Rectal smooth muscle tissue (tissue), 1 donor: ENCODE measurements around the gene MOB3A.

Source experiments
- H3K27ac ChIP-seq: one replicate; pipeline ENCODE4 v1.7.0; 2013; ENCODE audit warnings: low read depth, low read length, inconsistent platforms
- H3K27me3 ChIP-seq: one replicate; pipeline ENCODE4 v1.7.0; 2013; ENCODE audit warnings: low read length; ENCODE audit not compliant: control insufficient read depth, insufficient read depth
- H3K36me3 ChIP-seq: one replicate; pipeline ENCODE4 v1.7.0; 2013; ENCODE audit warnings: low read length; ENCODE audit not compliant: control insufficient read depth, insufficient read depth
- H3K4me1 ChIP-seq: one replicate; pipeline ENCODE4 v1.7.0; 2013; ENCODE audit warnings: low read length; ENCODE audit not compliant: control insufficient read depth, insufficient read depth
- H3K4me3 ChIP-seq: one replicate; pipeline ENCODE4 v1.7.0; 2013; ENCODE audit warnings: low read length
- H3K9ac ChIP-seq: one replicate; pipeline ENCODE4 v1.7.0; 2013; ENCODE audit warnings: low read length

The MOB3A gene

DNA sequence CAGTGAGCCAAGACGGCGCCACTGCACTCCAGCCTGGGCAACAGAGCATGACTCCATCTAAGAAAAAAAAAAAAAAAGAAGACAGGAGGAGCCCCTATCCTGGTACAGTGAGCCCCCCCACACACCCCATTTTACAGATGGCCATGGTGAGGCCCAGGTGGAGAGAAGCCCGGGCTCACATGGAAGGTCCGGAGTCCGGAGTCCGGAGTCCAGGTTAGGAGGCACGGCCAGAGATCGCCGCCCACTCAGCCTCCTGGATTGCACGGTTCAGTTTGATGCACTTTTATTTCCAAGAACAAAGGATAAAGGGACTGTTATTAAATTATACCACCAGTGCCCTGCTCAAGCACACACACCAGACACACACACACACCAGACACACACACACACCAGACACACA lies 69.4 kb downstream of the MOB3A start:
- Histone ChIP-seq H3K36me3 (no peaks in the 10 kb centered on the region), H3K4me1 (peaks cover 1% of the 10 kb centered on the region), H3K9ac (no peak overlapping the region), H3K27me3 (no peaks in the 10 kb centered on the region), H3K27ac (no peak overlapping the region), H3K4me3 (no peak overlapping the region)

GRCh38 chr19:2022289-2022688 lies 73.8 kb downstream of the MOB3A start:
- Histone ChIP-seq H3K27me3 (no peaks in the 10 kb centered on the region), H3K4me3 (no peak overlapping the region), H3K27ac (no peak overlapping the region), H3K36me3 (no peaks in the 10 kb centered on the region), H3K9ac (no peak overlapping the region), H3K4me1 (no peaks in the 10 kb centered on the region)

DNA sequence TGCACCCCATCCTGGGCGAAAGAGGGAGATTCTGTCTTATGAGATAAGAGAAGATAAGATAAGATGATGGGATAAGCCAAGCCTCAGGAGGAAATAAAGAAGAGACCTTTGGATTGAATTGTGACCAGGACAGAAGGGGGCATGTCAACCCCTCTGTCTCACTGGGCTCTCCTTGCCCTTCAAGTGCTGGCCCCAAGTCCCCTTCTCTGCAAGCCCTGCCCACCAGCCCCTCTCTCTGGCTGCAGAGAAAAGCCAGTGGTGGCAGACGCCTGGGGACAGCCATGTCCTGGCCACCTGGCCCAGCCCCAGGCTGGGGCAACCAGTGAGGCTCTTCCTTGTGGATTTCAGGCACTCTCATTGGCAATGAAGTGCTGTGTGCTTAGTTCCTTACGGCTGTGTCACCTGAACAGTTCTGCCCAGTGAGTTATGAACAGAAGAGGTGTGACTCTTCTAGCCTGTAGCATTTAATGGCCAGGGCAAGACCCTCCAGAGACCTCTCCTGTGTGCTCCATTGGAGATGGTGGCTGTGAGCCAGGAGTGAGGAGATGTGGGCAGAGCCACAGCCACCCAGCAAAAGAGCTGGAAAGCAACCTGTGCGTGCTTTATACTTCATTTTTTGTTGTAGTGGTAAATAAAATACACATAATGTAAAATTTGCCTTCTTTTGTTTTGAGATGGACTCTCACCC lies 74.5 kb downstream of the MOB3A start:
- no peak overlapping the region for H3K9ac ChIP-seq
- no peaks in the 10 kb centered on the region for H3K4me1 ChIP-seq
- H3K36me3 ChIP-seq, result no peaks in the 10 kb centered on the region
- H3K4me3 ChIP-seq, result no peak overlapping the region
- H3K27ac ChIP-seq, result no peak overlapping the region
- no peaks in the 10 kb centered on the region for H3K27me3 ChIP-seq
